ENCODE data around the gene FAIM. TPM values are rescaled to one million over a fixed set of nuclear protein-coding genes. Genes with fewer than 3 reads are reported as not detected.
"Not testable (repeated sequence)": the region's sequence is repeated elsewhere in the genome, so short reads cannot be mapped to it uniquely, and the experiment has no call there.

FAIM gene
- total RNA-seq, 1 donor from 2014 or later, result 17.0 TPM

- Mint-ChIP-seq H3K4me1 (ENCODE audit: low read depth) (peaks cover 3% of the 10 kb centered on the region), H3K36me3 (ENCODE audit: low read depth) (peaks cover 5% of the 10 kb centered on the region), H3K27ac (ENCODE audit: unreplicated experiment) (no peak overlapping the region), H3K9me3 (ENCODE audit: low read depth) (peaks cover 9% of the 10 kb centered on the region), H3K4me3 (ENCODE audit: unreplicated experiment) (no peak overlapping the region), H3K27me3 (ENCODE audit: low read depth) (no peaks in the 10 kb centered on the region)
- DNase-seq (ENCODE audit: low spot score), result no peak
- TF ChIP-seq, protein P1, sequence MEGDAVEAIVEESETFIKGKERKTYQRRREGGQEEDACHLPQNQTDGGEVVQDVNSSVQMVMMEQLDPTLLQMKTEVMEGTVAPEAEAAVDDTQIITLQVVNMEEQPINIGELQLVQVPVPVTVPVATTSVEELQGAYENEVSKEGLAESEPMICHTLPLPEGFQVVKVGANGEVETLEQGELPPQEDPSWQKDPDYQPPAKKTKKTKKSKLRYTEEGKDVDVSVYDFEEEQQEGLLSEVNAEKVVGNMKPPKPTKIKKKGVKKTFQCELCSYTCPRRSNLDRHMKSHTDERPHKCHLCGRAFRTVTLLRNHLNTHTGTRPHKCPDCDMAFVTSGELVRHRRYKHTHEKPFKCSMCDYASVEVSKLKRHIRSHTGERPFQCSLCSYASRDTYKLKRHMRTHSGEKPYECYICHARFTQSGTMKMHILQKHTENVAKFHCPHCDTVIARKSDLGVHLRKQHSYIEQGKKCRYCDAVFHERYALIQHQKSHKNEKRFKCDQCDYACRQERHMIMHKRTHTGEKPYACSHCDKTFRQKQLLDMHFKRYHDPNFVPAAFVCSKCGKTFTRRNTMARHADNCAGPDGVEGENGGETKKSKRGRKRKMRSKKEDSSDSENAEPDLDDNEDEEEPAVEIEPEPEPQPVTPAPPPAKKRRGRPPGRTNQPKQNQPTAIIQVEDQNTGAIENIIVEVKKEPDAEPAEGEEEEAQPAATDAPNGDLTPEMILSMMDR (IDR thresholded peaks at IDR 0.05), result no peak
These were observed 20.1 kb upstream of the FAIM start for GRCh38 chr3:138588445-138588844.

DNA sequence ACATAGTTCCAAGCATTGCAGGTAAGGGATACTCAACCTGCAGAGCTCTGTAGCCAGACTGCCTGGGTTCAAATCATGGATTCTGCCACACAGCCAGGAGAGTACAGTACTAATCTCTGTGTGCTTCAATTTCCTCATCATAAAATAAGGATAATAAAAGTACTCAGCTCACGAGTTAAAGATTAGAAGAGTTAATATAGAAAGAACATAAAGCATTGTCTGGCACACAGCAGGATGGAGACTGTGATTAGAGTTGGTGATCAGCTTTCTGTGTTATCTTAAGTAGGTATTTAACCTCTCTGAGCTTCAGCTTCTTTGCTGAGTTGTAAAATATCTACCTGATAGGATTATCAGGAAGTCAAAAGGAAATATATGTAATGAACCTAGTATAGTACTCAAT, 17.2 kb upstream of the FAIM start:
- peaks cover 2% of the 10 kb centered on the region for H3K36me3 Mint-ChIP-seq (ENCODE audit: low read depth)
- DNase-seq (ENCODE audit: low spot score), result no peak
- no peak overlapping the region for H3K4me3 Mint-ChIP-seq (ENCODE audit: unreplicated experiment)
- no peak overlapping the region for H3K27ac Mint-ChIP-seq (ENCODE audit: unreplicated experiment)
- peaks cover 1% of the 10 kb centered on the region for H3K9me3 Mint-ChIP-seq (ENCODE audit: low read depth)
- TF ChIP-seq, protein P1 (IDR thresholded peaks at IDR 0.05), result no peak
- no peaks in the 10 kb centered on the region for H3K27me3 Mint-ChIP-seq (ENCODE audit: low read depth)
- peaks cover 6% of the 10 kb centered on the region for H3K4me1 Mint-ChIP-seq (ENCODE audit: low read depth)

DNA sequence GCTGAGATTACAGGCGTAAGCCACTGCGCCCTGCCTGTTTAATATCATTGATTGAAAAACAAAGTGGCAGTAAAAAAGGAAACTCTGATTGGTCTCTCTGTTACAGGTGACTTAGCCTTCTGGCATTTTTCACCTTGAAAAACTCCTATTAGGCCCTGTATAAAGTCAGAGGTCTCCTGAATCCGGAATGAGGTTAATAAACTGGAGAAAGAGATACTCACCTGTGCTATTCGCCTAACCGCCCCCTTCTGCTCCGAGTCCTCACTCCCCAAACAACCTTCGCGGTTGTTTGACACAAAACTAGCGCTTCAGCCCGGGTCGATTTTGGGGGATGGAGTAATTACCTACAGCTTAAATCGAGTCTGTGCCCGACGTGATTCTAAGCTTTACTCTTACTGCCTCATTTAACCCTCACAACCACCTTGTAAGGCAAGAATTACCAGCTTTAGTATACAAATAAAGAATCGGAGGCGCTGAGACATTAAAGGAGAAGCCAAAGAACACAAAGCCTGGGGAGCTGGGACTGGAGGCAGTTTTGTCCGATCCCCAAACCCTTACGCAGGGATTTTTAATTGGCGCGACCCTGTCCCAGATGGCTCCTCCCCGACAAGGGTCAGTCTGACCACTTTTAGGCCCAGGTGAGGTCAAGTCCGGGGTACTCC, 15.0 kb upstream of the FAIM start:
- Mint-ChIP-seq H3K36me3 (ENCODE audit: low read depth) (peaks cover 1% of the 10 kb centered on the region), H3K27me3 (ENCODE audit: low read depth) (no peaks in the 10 kb centered on the region), H3K9me3 (ENCODE audit: low read depth) (peaks cover 3% of the 10 kb centered on the region), H3K27ac (ENCODE audit: unreplicated experiment) (peak overlapping the region; percentile 69), H3K4me1 (ENCODE audit: low read depth) (peaks cover 12% of the 10 kb centered on the region), H3K4me3 (ENCODE audit: unreplicated experiment) (peak overlapping the region; percentile 83)
- TF ChIP-seq, protein P1 (IDR thresholded peaks at IDR 0.05), result no peak
- DNase-seq (ENCODE audit: low spot score), result no peak

- peaks cover 3% of the 10 kb centered on the region for H3K9me3 Mint-ChIP-seq (ENCODE audit: low read depth)
- TF ChIP-seq, protein P1 (IDR thresholded peaks at IDR 0.05), result peak; percentile 99
- no peaks in the 10 kb centered on the region for H3K36me3 Mint-ChIP-seq (ENCODE audit: low read depth)
- peaks cover 12% of the 10 kb centered on the region for H3K4me1 Mint-ChIP-seq (ENCODE audit: low read depth)
- H3K27ac Mint-ChIP-seq (ENCODE audit: unreplicated experiment), result peak within 1 kb of the TSS; percentile 69
- no peaks in the 10 kb centered on the region for H3K27me3 Mint-ChIP-seq (ENCODE audit: low read depth)
- peak; percentile 95 for DNase-seq (ENCODE audit: low spot score)
- H3K4me3 Mint-ChIP-seq (ENCODE audit: unreplicated experiment), result peak within 1 kb of the TSS; percentile 83
These were observed 14.2 kb upstream of the FAIM start, which contains the start of gene CEP70 for GRCh38 chr3:138594150-138594934. Gene CEP70, minus strand, starts transcription at chr3:138594260. Its CDS starts 21,333 bp downstream, at chr3:138572927.

GRCh38 chr3:138594935-138595610, 13.5 kb upstream of the FAIM start:
- no peak for DNase-seq (ENCODE audit: low spot score)
- H3K4me3 Mint-ChIP-seq (ENCODE audit: unreplicated experiment), result no peak overlapping the region
- peak overlapping the region; percentile 63 for H3K27ac Mint-ChIP-seq (ENCODE audit: unreplicated experiment)
- H3K36me3 Mint-ChIP-seq (ENCODE audit: low read depth), result no peaks in the 10 kb centered on the region
- TF ChIP-seq, protein P1 (IDR thresholded peaks at IDR 0.05), result peak; percentile 55
- H3K27me3 Mint-ChIP-seq (ENCODE audit: low read depth), result no peaks in the 10 kb centered on the region
- H3K9me3 Mint-ChIP-seq (ENCODE audit: low read depth), result peaks cover 3% of the 10 kb centered on the region
- peaks cover 12% of the 10 kb centered on the region for H3K4me1 Mint-ChIP-seq (ENCODE audit: low read depth)

GRCh38 chr3:138597186-138597976, 11.2 kb upstream of the FAIM start:
- not testable (repeated sequence) for H3K27me3 Mint-ChIP-seq (ENCODE audit: low read depth); H3K4me3 Mint-ChIP-seq (ENCODE audit: unreplicated experiment); H3K36me3 Mint-ChIP-seq (ENCODE audit: low read depth); H3K9me3 Mint-ChIP-seq (ENCODE audit: low read depth); DNase-seq (ENCODE audit: low spot score)
- peak overlapping the region; percentile 52 for H3K27ac Mint-ChIP-seq (ENCODE audit: unreplicated experiment)
- H3K4me1 Mint-ChIP-seq (ENCODE audit: low read depth), result peaks cover 15% of the 10 kb centered on the region

Measured in chondrocyte (in vitro differentiated cells).